Cerebellar nuclear complex (tissue), 1 donor: Measurements from ENCODE around the gene TRDMT1.

Experiments
- DNase-seq, 2 experiments: peaks; one replicate each; lab custom pipeline; 2025; lab: John Stamatoyannopoulos, UW

The TRDMT1 gene

DNA sequence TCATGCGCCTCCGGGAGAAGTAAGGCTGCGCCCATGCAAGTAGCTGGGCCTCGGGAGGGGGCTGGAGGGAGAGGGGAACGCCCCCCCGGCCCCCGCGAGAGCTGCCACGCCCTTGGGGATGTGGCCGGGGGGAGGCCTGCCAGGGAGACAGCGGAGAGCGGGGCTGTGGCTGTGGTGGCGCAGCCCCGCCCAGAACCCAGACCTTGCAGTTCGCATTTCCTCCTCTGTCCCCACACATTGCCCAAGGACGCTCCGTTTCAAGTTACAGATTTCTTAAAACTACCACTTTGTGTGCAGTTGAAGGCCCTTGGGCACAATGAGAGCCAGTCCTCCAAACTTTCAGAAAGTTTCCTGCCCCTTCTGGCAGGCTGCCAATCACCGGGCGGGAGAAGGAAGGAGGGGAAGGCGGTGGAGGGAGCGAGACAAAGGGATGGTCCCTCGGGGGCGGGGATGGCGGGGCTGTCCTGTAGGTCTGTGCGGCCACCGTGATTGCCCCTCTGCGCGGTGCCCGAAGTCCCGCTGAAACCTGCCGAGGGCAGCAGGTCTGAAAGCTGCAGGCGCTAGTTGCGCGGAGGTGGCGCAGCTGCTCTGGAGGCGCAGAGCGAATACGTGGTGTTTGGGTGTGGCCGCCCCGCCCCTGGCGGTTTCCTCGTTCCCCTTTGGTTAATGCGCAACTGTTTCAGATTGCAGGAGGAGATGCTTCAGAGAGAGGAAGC is 28.7 kb upstream of the TRDMT1 start:
- no peak for DNase-seq

DNA sequence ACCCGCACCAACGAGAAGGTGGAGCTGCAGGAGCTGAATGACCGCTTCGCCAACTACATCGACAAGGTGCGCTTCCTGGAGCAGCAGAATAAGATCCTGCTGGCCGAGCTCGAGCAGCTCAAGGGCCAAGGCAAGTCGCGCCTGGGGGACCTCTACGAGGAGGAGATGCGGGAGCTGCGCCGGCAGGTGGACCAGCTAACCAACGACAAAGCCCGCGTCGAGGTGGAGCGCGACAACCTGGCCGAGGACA is 28.2 kb upstream of the TRDMT1 start:
- no peak for DNase-seq

DNA sequence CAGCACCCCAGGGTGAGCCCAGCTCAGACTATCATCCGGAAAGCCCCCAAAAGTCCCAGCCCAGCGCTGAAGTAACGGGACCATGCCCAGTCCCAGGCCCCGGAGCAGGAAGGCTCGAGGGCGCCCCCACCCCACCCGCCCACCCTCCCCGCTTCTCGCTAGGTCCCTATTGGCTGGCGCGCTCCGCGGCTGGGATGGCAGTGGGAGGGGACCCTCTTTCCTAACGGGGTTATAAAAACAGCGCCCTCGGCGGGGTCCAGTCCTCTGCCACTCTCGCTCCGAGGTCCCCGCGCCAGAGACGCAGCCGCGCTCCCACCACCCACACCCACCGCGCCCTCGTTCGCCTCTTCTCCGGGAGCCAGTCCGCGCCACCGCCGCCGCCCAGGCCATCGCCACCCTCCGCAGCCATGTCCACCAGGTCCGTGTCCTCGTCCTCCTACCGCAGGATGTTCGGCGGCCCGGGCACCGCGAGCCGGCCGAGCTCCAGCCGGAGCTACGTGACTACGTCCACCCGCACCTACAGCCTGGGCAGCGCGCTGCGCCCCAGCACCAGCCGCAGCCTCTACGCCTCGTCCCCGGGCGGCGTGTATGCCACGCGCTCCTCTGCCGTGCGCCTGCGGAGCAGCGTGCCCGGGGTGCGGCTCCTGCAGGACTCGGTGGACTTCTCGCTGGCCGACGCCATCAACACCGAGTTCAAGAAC is 27.7 kb upstream of the TRDMT1 start:
- DNase-seq = no peak

DNA sequence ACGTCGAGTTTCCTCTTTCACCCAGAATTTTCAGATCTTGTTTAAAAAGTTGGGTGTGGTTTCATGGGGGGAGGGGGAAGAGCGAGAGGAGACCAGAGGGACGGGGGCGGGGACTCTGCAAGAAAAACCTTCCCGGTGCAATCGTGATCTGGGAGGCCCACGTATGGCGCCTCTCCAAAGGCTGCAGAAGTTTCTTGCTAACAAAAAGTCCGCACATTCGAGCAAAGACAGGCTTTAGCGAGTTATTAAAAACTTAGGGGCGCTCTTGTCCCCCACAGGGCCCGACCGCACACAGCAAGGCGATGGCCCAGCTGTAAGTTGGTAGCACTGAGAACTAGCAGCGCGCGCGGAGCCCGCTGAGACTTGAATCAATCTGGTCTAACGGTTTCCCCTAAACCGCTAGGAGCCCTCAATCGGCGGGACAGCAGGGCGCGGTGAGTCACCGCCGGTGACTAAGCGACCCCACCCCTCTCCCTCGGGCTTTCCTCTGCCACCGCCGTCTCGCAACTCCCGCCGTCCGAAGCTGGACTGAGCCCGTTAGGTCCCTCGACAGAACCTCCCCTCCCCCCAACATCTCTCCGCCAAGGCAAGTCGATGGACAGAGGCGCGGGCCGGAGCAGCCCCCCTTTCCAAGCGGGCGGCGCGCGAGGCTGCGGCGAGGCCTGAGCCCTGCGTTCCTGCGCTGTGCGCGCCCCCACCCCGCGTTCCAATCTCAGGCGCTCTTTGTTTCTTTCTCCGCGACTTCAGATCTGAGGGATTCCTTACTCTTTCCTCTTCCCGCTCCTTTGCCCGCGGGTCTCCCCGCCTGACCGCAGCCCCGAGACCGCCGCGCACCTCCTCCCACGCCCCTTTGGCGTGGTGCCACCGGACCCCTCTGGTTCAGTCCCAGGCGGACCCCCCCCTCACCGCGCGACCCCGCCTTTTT is 26.9 kb upstream of the TRDMT1 start, which contains the start of gene VIM:
Gene VIM, plus strand, starts transcription at position 151 of the 925 bp plus-strand sequence. CDS start 1,182 bp downstream, outside the sequence.
- no peak for DNase-seq

DNA sequence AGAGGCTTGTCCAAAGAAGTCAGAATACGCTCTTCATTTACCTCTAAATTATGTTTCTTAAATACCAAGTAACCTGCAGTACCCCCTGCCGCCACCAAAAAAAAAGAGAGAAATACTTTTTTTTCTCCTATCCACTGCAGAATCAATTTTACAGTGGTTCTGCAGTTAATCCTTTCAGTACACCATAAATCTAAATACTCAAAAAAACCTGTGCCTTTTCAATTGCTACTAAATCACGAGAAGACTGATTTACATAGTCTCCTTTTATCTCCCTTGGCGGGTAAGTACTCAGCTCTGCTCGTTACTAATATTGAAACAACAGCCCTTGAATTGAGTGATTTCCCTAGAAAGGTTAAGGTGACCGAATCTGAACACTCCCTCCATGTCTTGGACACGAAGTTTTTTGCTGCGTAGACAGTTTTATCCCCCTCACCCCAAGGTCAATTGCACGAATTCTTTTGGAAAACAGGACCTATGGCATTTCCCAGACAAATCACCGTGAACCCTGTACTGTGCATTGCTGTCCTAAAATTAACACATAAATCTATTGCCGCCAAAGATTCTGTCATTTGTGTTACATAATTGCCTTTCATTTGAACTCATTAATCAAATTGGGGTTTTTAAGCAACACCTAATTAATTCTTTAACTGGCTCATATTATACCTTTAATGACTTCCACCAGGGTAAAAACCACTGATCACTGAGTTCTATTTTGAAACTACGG is 26.1 kb upstream of the TRDMT1 start:
- DNase-seq = no peak

DNA sequence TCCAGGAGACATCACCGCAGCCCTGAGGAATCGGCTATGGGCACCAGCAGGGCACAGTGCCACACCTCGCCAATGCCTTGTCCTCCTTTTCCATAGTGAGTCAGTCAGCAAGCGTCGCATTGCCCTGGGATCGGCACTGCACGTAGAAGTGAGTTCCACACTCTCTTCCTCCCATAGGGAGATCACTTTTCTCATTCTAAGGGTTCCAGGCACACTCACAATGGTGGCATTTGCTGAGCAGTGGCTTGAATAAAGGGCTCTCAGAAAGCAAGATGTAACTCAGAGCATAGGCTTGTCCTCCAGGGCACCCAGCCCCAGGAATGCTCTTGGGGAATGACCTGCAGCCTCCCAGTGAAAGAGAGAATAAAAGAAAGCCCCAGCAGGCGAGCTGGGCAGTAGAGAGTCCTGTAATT is 25.4 kb upstream of the TRDMT1 start:
- DNase-seq = no peak

DNA sequence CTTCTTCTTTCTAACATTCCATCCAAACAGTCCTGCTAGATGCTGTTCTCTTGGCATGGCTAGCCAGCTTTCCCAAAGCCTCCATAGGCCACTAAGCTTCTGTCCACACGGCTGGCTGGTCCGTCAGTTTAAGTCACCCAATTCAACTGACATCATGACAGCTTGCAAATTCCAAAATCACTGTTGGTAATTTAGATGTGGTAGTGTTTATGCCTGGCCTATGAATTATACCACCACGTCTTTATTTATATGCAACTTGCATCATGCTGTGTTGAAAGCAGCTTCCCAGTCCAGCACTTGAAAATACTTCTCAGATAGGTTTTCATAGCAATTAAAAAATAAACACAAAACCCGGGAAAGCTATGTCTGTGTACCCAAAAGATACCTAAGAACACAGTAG is 24.3 kb upstream of the TRDMT1 start:
- DNase-seq = no peak

GRCh38 chr10:17222329-17222728 is 20.9 kb upstream of the TRDMT1 start:
- DNase-seq = no peak

- no peak for DNase-seq
Observed at GRCh38 chr10:17220652-17221100, 19.2 kb upstream of the TRDMT1 start.

DNA sequence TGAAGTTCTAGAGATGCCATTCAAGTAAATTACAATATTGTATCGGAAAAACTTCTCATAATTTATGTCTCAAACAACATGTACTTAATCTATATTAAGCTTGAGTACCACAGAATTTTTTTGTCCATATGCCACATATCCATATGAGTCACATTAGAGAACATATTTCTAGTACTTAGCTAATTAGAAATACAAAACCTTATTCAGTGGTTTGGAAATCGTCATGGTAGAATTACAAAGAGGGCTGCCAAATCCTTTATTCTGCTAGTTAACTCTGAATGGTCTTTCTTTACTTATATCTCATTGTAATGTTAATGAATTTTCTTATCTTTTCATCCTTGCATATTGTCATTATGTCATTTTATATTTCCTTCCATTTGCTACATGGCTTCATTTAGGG is 17.6 kb upstream of the TRDMT1 start:
- DNase-seq = no peak

DNA sequence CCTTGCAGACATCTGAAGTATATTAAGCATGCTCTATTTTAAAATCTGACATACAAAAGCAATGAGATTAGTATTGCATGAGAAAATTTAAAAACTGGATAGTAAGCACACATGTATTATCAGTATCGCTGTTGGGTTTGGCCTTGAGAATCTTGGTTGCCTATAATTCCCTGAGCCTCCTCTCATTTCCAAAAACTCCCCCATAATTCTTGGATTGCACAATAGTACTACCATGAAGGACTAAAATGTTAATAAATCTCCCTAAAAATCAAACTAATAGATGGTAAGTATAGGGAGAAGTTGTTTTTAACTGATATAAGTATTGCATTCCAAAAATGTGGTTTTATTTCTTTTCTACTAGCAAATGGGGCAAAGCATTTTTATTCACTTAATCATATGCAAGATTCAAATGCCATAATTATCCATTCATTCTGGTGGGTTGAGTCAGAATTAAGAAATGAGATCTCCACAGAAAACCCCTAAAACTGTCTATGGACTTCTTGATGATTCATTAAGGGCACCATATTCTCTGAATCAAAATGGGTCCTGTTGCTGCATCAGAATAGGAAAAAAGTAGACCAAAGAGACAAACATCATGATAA is 16.3 kb upstream of the TRDMT1 start:
- no peak for DNase-seq

- no peak for DNase-seq
Observed at GRCh38 chr10:17216901-17217395, 15.5 kb upstream of the TRDMT1 start.

GRCh38 chr10:17216217-17216900 is 14.9 kb upstream of the TRDMT1 start:
- no peak for DNase-seq

- no peak for DNase-seq
Observed at GRCh38 chr10:17215782-17216122, 14.3 kb upstream of the TRDMT1 start.

DNA sequence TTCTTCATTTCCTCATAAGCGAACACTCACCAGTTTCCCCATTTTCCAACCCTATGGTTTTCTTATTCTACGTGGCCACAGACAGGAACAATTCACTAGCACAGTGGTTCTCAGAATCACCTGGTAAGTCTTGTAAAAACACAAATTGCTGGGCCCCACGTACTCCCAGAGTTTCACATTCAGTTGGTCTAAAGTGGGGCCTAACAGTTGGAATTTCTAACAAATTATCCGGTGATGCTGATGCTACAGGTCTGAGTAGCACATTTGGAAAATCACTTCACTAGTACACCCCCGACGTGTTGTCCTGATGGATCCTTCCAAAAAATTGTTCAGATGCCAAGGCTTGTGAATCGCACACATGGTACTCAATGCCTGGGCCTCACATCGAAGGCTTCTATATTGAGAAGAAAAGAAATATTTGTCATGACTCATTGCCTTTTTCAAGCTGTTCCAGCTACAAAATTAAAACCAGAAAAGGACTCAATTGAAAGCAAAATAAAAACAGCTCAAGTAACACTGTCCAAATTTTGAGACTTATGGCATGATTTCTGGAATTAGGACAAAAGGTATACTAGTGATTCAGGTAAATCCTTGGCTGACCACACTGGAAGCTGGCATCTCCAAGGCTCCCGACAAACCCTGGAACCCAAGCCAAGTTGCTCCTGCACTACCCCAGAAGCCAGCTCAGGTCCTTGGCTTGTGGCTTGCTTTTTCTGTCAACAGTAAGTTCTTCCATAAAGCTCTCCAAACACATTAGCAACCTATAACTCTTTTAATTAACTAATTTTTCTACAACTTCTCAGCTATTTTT is 13.7 kb upstream of the TRDMT1 start:
- no peak for DNase-seq

DNA sequence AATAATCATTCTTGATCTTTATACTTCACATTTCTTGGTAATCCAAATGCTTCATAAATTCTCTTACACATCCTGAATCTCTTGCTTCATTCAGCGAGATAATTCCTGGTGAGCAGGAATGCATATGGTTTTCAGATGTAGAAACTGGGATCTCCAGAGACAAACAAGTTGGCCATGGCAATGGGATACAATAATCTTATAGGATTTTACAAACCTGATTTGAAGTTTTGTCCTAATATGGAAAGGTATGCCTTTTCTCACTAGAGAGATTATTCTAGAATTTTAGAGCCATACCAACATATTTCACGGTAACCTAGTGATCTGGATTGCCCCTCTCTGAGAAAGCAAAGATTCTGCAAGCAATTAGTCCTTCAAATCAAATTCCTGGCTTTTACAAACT is 13.1 kb upstream of the TRDMT1 start:
- DNase-seq = no peak

DNA sequence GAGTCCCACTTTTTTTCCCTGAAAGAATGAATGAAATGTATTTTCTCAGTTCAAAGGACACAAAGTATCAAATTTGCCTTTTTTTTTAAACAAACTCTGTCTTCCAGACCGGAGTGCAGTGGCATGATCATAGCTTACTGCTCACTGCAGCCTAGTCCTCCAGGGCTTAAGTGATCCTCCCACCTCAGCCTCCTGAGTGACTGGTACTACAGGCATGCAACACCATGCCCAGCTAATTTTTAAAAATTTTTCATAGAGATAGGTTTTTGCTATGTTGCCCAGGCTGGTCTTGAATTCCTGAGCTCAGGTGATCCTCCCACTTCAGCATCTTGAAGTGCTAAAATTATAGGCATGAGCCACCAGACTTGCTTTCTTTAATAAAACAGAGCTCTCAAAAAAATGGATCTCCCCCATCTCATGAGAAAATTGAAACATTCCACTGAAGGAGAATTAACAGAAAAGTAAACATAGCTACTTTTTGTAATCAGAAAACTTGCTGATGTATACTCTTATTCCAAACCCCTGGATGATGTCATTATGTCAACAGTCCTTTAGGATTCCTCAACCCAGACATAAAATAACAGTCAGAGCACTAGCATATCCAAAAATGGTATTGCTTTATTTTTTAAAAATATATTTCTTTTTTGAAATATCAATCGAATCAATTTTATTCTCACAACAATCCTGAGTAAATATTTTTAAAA is 12.3 kb upstream of the TRDMT1 start:
- no peak for DNase-seq

DNA sequence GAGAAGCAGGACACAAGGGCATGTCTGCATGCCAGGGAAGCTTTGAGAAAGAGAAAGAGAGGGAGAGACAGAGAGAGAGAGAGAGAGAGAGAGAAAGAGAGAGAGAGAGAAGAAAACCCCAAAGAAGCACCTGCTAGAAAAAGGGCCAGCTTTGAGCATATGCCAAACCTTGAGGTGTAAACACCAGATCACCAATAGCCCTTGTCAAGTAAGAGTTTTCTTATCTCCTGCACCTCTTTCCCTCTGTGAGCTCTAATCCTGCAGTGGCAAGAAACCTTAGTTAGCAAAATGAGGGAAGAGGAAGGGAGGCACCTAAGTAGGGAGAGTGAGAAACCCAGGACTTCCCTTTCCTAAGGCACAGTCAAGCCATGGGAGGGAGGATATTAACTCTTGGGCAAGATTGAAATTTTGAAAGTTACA is 11.3 kb upstream of the TRDMT1 start:
- DNase-seq = no peak

DNA sequence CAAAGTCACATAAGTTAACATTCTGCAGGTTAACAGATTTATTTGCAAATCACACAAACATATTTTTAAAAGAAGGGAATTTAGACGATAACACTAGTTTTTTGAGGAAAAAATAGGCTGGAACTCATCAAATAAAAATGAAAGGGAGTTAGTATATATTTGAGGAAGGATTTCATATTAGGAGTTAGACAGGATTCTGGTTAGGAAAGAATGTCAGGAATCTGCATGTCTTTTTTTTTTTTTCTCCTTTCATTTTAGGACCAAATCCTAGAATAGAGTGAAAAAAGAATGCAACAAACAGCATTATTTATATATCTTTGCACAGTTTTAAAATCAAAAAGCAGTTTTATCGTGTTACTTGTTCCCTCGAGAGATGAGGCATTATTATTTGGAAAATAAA is 8.9 kb upstream of the TRDMT1 start:
- DNase-seq = no peak
